Endodermal cell (in vitro differentiated cells): ENCODE results near the gene MAB21L3. TPM values are rescaled to one million over a fixed set of nuclear protein-coding genes. Genes with fewer than 3 reads are reported as not detected.

ENCODE experiments used
- DNase-seq: peaks from one replicate; pipeline ENCODE4 v3.0.0-alpha.2; 2017
- H3K27ac ChIP-seq: 2 replicates; pipeline ENCODE4 v1.5.1; 2013; ENCODE audit warnings: mild to moderate bottlenecking, low read depth, low read length, moderate library complexity
- H3K27me3 ChIP-seq: 2 replicates; pipeline ENCODE4 v1.6.1; 2013; ENCODE audit warnings: mild to moderate bottlenecking, low read length, moderate library complexity; ENCODE audit not compliant: insufficient read depth, control insufficient read depth, poor library complexity, severe bottlenecking
- H3K36me3 ChIP-seq: 2 replicates; pipeline ENCODE4 v1.7.0; 2013; ENCODE audit warnings: mild to moderate bottlenecking, low read length, moderate library complexity; ENCODE audit not compliant: control insufficient read depth, insufficient read depth
- H3K4me1 ChIP-seq: one replicate; pipeline ENCODE4 v1.7.0; 2013; ENCODE audit warnings: low read length; ENCODE audit not compliant: control insufficient read depth, insufficient read depth
- H3K4me3 ChIP-seq: 2 replicates; pipeline ENCODE4 v1.5.1; 2013; ENCODE audit warnings: mild to moderate bottlenecking, low read length, moderate library complexity
- H3K9ac ChIP-seq: 2 replicates; pipeline ENCODE4 v1.6.1; 2013; ENCODE audit warnings: mild to moderate bottlenecking, low read length, moderate library complexity; ENCODE audit not compliant: poor library complexity, severe bottlenecking; ENCODE audit errors: extremely low read depth
- H3K9me3 ChIP-seq: 2 replicates; pipeline ENCODE4 v1.6.1; 2013; ENCODE audit warnings: mild to moderate bottlenecking, low read length, moderate library complexity; ENCODE audit not compliant: control insufficient read depth
- H3K27ac Mint-ChIP-seq: 2 replicates; pipeline ENCODE4 v1.8.0; 2020; ENCODE audit warnings: mixed read lengths
- H3K27me3 Mint-ChIP-seq: 2 replicates; pipeline ENCODE4 v1.8.0; 2021; ENCODE audit warnings: mild to moderate bottlenecking, mixed read lengths; ENCODE audit not compliant: insufficient read depth
- H3K36me3 Mint-ChIP-seq: 2 replicates; pipeline ENCODE4 v1.8.0; 2020; ENCODE audit warnings: low read depth, mixed read lengths
- H3K4me1 Mint-ChIP-seq: 2 replicates; pipeline ENCODE4 v1.8.0; 2020; ENCODE audit warnings: mixed read lengths
- H3K4me3 Mint-ChIP-seq: 2 replicates; pipeline ENCODE4 v1.8.0; 2020; ENCODE audit warnings: mild to moderate bottlenecking, moderate library complexity, mixed read lengths
- H3K9me3 Mint-ChIP-seq: 2 replicates; pipeline ENCODE4 v1.8.0; 2020; ENCODE audit warnings: mild to moderate bottlenecking, mixed read lengths
- WGBS, 2 experiments: methylation state at CpG; one replicate each; pipeline versions ENCODE4 v1.1.5 to v1.1.7; 2013; ENCODE audit warnings: missing lambda C conversion rate in 2 of 2, mixed read lengths in 1 of 2; ENCODE audit not compliant: insufficient coverage in 1 of 2, insufficient read length in 1 of 2; 5-methylcytosine and 5-hydroxymethylcytosine counted together
- total RNA-seq, 2 donors: library from RNA; stranded (reverse); fragmentation: NEBNext Ultra II Directional in 1 of 2; extraction: Animal tissue kit (Norgen Biotek cat#: 25700) in 1 of 2; gene quantifications; 2 replicates in 1 of 2; 3 replicates in 1 of 2; pipeline ENCODE4 v1.2.1, GENCODE V29; 2021
- TF ChIP-seq, protein P1 (sequence below): fragments of 200-600 bp; sonication (generic); conservative IDR thresholded peaks from 2 replicates; pipeline ENCODE4 v1.5.0; 2021; ENCODE audit warnings: antibody characterized with exemption, mild to moderate bottlenecking

Gene MAB21L3
- total RNA-seq, 2 donors from 2014 or later, result 0.09 TPM; not detected in 1

DNA sequence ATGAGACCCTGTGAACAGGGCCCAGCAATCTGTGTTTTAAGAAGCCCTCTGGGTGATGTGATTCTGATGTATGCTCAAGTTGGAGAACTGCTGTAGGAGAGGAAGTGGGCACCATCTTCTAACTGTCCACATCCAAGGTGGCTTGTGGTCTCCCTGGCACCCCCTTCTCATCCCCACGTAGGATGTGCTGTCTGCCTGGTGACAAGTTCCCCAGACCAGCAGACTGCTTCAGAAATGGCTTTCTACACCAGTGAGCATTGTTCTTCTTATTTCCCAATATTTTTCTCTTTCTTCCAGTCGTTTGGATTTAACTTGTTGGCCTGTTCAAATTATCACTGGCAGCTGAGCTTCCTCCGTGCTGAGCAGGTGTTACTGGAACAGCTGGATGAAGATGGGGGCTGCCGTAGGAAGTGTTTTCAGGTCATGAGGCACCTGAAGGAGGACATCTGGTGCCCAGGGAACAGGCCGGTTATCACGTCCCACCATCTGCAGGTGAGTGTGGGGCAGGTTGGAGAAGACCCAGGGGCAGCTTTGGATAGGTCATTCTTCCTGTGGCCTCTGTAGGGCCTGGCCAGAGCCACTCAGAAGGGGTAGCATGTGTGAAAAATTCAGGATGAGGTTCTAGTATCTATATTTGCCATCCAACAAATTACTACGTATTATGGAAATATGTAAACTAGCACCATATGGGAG is 16.8 kb downstream of the MAB21L3 start:
- peaks cover 38% of the 10 kb centered on the region for H3K27me3 Mint-ChIP-seq
- peaks cover 44% of the 10 kb centered on the region for H3K27me3 ChIP-seq

DNA sequence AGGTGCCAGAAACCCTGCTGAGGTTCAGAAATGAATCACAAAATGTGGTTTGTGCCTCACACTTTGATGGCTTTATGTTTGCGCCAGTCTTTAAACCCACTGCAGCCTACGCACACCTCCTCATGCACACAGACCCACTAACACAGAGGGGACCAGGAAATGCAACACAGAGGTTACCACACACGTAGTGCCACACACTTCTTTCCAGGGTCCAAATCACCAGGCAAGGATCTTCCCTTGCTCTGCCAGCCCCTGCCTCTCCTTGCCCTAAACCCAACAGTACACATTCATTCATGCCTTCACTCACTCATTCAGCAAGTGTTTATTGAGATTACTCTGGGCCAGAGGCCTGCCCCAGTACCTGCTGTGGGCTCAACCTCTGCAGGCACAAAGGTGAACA is 17.5 kb downstream of the MAB21L3 start:
- no peaks in the 10 kb centered on the region for H3K36me3 ChIP-seq
- Mint-ChIP-seq H3K4me3 (no peak overlapping the region), H3K36me3 (no peaks in the 10 kb centered on the region), H3K27me3 (peaks cover 40% of the 10 kb centered on the region), H3K27ac (no peak overlapping the region), H3K9me3 (no peaks in the 10 kb centered on the region), H3K4me1 (peaks cover 14% of the 10 kb centered on the region)
- H3K4me3 ChIP-seq, result no peak overlapping the region
- H3K27me3 ChIP-seq, result peaks cover 49% of the 10 kb centered on the region
- TF ChIP-seq, protein P1, sequence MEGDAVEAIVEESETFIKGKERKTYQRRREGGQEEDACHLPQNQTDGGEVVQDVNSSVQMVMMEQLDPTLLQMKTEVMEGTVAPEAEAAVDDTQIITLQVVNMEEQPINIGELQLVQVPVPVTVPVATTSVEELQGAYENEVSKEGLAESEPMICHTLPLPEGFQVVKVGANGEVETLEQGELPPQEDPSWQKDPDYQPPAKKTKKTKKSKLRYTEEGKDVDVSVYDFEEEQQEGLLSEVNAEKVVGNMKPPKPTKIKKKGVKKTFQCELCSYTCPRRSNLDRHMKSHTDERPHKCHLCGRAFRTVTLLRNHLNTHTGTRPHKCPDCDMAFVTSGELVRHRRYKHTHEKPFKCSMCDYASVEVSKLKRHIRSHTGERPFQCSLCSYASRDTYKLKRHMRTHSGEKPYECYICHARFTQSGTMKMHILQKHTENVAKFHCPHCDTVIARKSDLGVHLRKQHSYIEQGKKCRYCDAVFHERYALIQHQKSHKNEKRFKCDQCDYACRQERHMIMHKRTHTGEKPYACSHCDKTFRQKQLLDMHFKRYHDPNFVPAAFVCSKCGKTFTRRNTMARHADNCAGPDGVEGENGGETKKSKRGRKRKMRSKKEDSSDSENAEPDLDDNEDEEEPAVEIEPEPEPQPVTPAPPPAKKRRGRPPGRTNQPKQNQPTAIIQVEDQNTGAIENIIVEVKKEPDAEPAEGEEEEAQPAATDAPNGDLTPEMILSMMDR, result no peak
- peaks cover 8% of the 10 kb centered on the region for H3K4me1 ChIP-seq
- no peak overlapping the region for H3K27ac ChIP-seq
- no peak overlapping the region for H3K9ac ChIP-seq
- DNase-seq, result no peak
- 93% methylated on average over 2 to 3 of the region's 3 CpGs for WGBS, 2 experiments
- H3K9me3 ChIP-seq, result no peaks in the 10 kb centered on the region

More for the DNA sequence above, 16.8 kb downstream of the MAB21L3 start:
- WGBS, 2 experiments, result 93 to 94% methylated on average over 5 to 7 of the region's 7 CpGs
- Histone ChIP-seq H3K9ac (no peak overlapping the region), H3K4me1 (peaks cover 15% of the 10 kb centered on the region), H3K4me3 (no peak overlapping the region), H3K9me3 (no peaks in the 10 kb centered on the region), H3K27ac (no peak overlapping the region), H3K36me3 (no peaks in the 10 kb centered on the region)
- Mint-ChIP-seq H3K4me1 (peaks cover 21% of the 10 kb centered on the region), H3K9me3 (no peaks in the 10 kb centered on the region), H3K27ac (no peak overlapping the region), H3K4me3 (no peak overlapping the region), H3K36me3 (no peaks in the 10 kb centered on the region)
- TF ChIP-seq, protein P1, result no peak
- no peak for DNase-seq

DNA sequence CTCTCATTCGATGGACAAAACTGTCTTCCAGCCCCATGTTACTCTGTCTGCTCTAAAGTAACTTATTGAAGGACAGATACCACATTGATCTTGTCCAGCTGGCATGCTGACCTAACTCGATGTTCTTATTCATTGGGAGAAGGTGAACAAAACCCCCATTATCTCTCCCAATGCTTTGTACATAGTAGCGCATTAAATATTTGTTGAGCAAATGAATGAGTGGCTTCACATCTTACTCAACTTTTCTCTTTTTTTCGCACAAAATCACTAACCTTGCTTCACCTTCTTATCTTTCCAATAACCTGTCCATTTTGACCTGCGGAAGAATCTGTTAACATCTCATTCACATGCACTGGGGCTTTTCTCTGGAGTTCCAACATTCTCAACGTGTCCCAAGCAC is 18.3 kb downstream of the MAB21L3 start:
- Histone ChIP-seq H3K9ac (no peak overlapping the region), H3K4me3 (no peak overlapping the region), H3K9me3 (no peaks in the 10 kb centered on the region), H3K36me3 (no peaks in the 10 kb centered on the region), H3K27me3 (peaks cover 49% of the 10 kb centered on the region), H3K4me1 (peaks cover 4% of the 10 kb centered on the region), H3K27ac (no peak overlapping the region)
- H3K27me3 Mint-ChIP-seq, result peaks cover 43% of the 10 kb centered on the region
- TF ChIP-seq, protein P1, result no peak
- no peak for DNase-seq
- no peaks in the 10 kb centered on the region for H3K9me3 Mint-ChIP-seq
- WGBS, 2 experiments, result 93 to 100% methylated on average over 6 of the region's 6 CpGs
- no peak overlapping the region for H3K27ac Mint-ChIP-seq
- H3K36me3 Mint-ChIP-seq, result no peaks in the 10 kb centered on the region
- H3K4me1 Mint-ChIP-seq, result peaks cover 10% of the 10 kb centered on the region
- no peak overlapping the region for H3K4me3 Mint-ChIP-seq
